Measurements from ENCODE around the gene OVCH1. TPM values are rescaled to one million over a fixed set of nuclear protein-coding genes. Genes with fewer than 3 reads are reported as not detected.

The OVCH1 gene
- total RNA-seq, 2 experiments from 2014 or later = not detected

DNA sequence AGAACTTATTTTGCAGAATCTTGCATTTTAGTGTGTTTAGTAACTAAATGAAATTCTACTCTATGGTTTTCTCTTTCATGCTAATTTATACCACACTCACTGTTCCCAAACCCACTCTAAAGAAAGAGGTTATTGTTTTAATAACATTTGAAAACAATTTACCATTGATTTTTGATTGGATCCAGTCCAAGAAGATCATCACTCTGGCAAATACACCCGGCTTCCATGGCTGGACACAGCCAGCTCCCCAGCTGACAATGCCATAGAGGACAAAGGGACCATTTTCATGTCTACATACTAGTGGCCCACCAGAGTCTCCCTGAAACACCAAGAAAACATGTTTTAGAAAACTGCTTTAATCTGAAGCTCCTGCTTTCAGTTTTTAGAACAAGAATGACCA is 42.4 kb downstream of the OVCH1 start:
- no peaks in the 10 kb centered on the region for H3K36me3 Mint-ChIP-seq (ENCODE audit: low read depth)
- POLR2A ChIA-PET = no interaction called here
- H3K27me3 Mint-ChIP-seq = peaks cover 29% of the 10 kb centered on the region
- ATAC-seq (ENCODE audit: poor library complexity) = no peak
- H3K4me1 ChIP-seq (ENCODE audit: insufficient read depth, low read length) = no peaks in the 10 kb centered on the region
- intact Hi-C loops (cut with DNase I, micrococcal nuclease) = no loop called here
- no peaks in the 10 kb centered on the region for H3K36me3 ChIP-seq (ENCODE audit: insufficient read depth, low read length)
- CTCF ChIA-PET = no interaction called here
- H3K27me3 ChIP-seq (ENCODE audit: control insufficient read depth in 1 of 2, insufficient read depth in 2 of 2, low read length in 2 of 2) = no peaks in the 10 kb centered on the region
- H3K4me1 Mint-ChIP-seq (ENCODE audit: low read depth) = no peaks in the 10 kb centered on the region
- TF ChIP-seq, protein P1, sequence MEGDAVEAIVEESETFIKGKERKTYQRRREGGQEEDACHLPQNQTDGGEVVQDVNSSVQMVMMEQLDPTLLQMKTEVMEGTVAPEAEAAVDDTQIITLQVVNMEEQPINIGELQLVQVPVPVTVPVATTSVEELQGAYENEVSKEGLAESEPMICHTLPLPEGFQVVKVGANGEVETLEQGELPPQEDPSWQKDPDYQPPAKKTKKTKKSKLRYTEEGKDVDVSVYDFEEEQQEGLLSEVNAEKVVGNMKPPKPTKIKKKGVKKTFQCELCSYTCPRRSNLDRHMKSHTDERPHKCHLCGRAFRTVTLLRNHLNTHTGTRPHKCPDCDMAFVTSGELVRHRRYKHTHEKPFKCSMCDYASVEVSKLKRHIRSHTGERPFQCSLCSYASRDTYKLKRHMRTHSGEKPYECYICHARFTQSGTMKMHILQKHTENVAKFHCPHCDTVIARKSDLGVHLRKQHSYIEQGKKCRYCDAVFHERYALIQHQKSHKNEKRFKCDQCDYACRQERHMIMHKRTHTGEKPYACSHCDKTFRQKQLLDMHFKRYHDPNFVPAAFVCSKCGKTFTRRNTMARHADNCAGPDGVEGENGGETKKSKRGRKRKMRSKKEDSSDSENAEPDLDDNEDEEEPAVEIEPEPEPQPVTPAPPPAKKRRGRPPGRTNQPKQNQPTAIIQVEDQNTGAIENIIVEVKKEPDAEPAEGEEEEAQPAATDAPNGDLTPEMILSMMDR (IDR thresholded peaks at IDR 0.05) = no peak
- no peak for DNase-seq
- H3K9me3 Mint-ChIP-seq = no peaks in the 10 kb centered on the region
- H3K27ac Mint-ChIP-seq = no peak overlapping the region
- H3K9me3 ChIP-seq (ENCODE audit: control insufficient read depth in 1 of 2, insufficient read depth in 1 of 2, low read length in 2 of 2) = no peaks in the 10 kb centered on the region
- H3K27ac ChIP-seq (ENCODE audit: low read depth in 1 of 2, low read length in 2 of 2) = no peak overlapping the region
- no peak overlapping the region for H3K4me3 Mint-ChIP-seq
- H3K4me3 ChIP-seq (ENCODE audit: low read length) = no peak overlapping the region

DNA sequence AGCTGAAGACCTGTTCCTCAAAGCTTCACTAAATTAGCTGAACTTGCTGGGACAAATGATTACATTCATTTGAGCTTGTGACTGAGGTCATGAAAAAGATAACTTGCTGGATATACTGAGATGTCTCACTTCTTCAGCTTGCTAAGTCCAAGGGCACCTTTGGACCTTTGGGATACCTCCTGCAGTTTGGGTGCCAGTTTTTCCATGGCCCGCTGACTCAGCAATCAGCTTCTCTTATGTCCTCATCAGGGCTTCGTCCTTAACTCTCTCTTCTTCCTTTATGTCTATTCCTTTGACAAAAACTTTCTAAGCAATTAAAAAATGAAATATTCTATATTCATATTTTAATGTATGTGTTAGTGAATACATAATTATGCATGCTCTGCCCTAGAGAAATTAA is 45.6 kb downstream of the OVCH1 start:
- no peak overlapping the region for H3K27ac Mint-ChIP-seq
- ChIA-PET POLR2A (no interaction called here), CTCF (no interaction called here)
- no peak overlapping the region for H3K27ac ChIP-seq (ENCODE audit: low read depth in 1 of 2, low read length in 2 of 2)
- H3K4me1 ChIP-seq (ENCODE audit: insufficient read depth, low read length) = no peaks in the 10 kb centered on the region
- H3K4me1 Mint-ChIP-seq (ENCODE audit: low read depth) = no peaks in the 10 kb centered on the region
- TF ChIP-seq, protein P1 (IDR thresholded peaks at IDR 0.05) = no peak
- no peaks in the 10 kb centered on the region for H3K9me3 Mint-ChIP-seq
- no peaks in the 10 kb centered on the region for H3K9me3 ChIP-seq (ENCODE audit: control insufficient read depth in 1 of 2, insufficient read depth in 1 of 2, low read length in 2 of 2)
- intact Hi-C loops (cut with DNase I, micrococcal nuclease) = no loop called here
- no peak for ATAC-seq (ENCODE audit: poor library complexity)
- H3K27me3 ChIP-seq (ENCODE audit: control insufficient read depth in 1 of 2, insufficient read depth in 2 of 2, low read length in 2 of 2) = peaks cover 0 to 8% of the 10 kb centered on the region in 2 experiments
- DNase-seq = no peak
- no peak overlapping the region for H3K4me3 ChIP-seq (ENCODE audit: low read length)
- no peaks in the 10 kb centered on the region for H3K36me3 Mint-ChIP-seq (ENCODE audit: low read depth)
- H3K36me3 ChIP-seq (ENCODE audit: insufficient read depth, low read length) = no peaks in the 10 kb centered on the region
- H3K4me3 Mint-ChIP-seq = no peak overlapping the region
- peaks cover 33% of the 10 kb centered on the region for H3K27me3 Mint-ChIP-seq

DNA sequence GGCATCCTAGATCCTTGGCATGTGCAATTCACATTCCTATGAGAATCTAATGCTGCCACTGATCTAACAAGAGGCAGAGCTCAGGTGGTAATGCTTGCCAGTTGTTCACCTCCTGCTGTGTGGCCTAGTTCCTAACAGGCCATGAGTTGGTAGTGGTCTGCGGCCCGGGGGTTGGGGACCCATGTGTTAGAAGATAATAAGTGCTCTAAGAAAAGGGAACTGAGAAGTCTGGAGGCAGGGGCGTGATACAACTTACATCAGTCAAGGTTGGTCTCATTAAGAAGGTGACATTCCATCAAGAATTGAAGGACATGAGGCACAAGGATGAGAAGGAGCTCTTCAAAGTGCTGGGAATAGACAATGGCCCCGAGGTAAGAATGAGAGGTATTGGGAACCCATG is 49.3 kb downstream of the OVCH1 start:
- H3K36me3 Mint-ChIP-seq (ENCODE audit: low read depth) = no peaks in the 10 kb centered on the region
- H3K9me3 Mint-ChIP-seq = no peaks in the 10 kb centered on the region
- Histone ChIP-seq H3K27me3 (ENCODE audit: control insufficient read depth in 1 of 2, insufficient read depth in 2 of 2, low read length in 2 of 2) (peaks cover 0 to 8% of the 10 kb centered on the region in 2 experiments), H3K4me3 (ENCODE audit: low read length) (no peak overlapping the region), H3K4me1 (ENCODE audit: insufficient read depth, low read length) (no peaks in the 10 kb centered on the region), H3K36me3 (ENCODE audit: insufficient read depth, low read length) (no peaks in the 10 kb centered on the region), H3K9me3 (ENCODE audit: control insufficient read depth in 1 of 2, insufficient read depth in 1 of 2, low read length in 2 of 2) (no peaks in the 10 kb centered on the region), H3K27ac (ENCODE audit: low read depth in 1 of 2, low read length in 2 of 2) (no peak overlapping the region)
- CTCF ChIA-PET = no interaction called here
- no peaks in the 10 kb centered on the region for H3K4me1 Mint-ChIP-seq (ENCODE audit: low read depth)
- POLR2A ChIA-PET = no interaction called here
- no peak overlapping the region for H3K27ac Mint-ChIP-seq
- H3K27me3 Mint-ChIP-seq = peaks cover 26% of the 10 kb centered on the region
- DNase-seq (no peak), ATAC-seq (ENCODE audit: poor library complexity) (no peak)
- TF ChIP-seq, protein P1 (IDR thresholded peaks at IDR 0.05) = no peak
- intact Hi-C loops (cut with DNase I, micrococcal nuclease) = no loop called here
- no peak overlapping the region for H3K4me3 Mint-ChIP-seq

Measured in CD4-positive, alpha-beta T cell (primary cell).